SK-N-MC (cell line): Measurements from ENCODE around the gene CNNM3.

ENCODE experiments used
- EZH2 ChIP-seq: fragments of 200-600 bp; sonication (generic); IDR thresholded peaks from one replicate; pipeline ENCODE4 v1.6.1; 2017; ENCODE audit warnings: antibody characterized with exemption
- POLR2AphosphoS5 ChIP-seq: IDR thresholded peaks from 2 replicates; pipeline ENCODE4 v1.6.1; 2012; ENCODE audit warnings: mild to moderate bottlenecking, low read depth, low read length, borderline replicate concordance

GRCh38 chr2:96819876-96820511 is 3.9 kb downstream of the CNNM3 start:
- no peak for TF ChIP-seq POLR2AphosphoS5
- no peak for TF ChIP-seq EZH2
